Naive thymus-derived CD8-positive, alpha-beta T cell (primary cell): ENCODE data around the gene TP53BP2. TPM values are rescaled to one million over a fixed set of nuclear protein-coding genes. Genes with fewer than 3 reads are reported as not detected.

Experiments used
- polyA plus RNA-seq, 3 donors: library from polyadenylated mRNA; unstranded; fragments of 300-500 nt; fragmentation: Illumina TruSeq; gene quantifications; one replicate each; pipeline ENCODE4 v1.2.3, GENCODE V29; 2021
- total RNA-seq, 8 experiments: library from RNA in 2 of 8; stranded (reverse) in 2 of 8; gene quantifications; one replicate each; pipeline ENCODE4 v1.2.3 and lab custom pipeline; 2021 to 2026

TP53BP2 gene
- total and polyA plus RNA-seq, 5 experiments from 2014 or later = 7.4 to 46.2 (median 10.8) TPM

Other genes starting within 250 kb of the TP53BP2 start
- under 1 TPM in 1 of 2 experiments, not detected in 1; 0.21 TPM for gene CAPN8, start 180.2 kb downstream of the TP53BP2 start, total RNA-seq
- gene CAPN8, start 180.2 kb downstream of the TP53BP2 start, polyA plus RNA-seq = under 1 TPM in 1 of 3 donors, not detected in 2; 0.36 TPM
- 10 to 100 TPM; 70.0 to 72.2 TPM for gene CAPN2, start 133.4 kb downstream of the TP53BP2 start, total RNA-seq
- 100 to 1,000 TPM in 1 of 3 donors, 10 to 100 TPM in 2; 68.6 to 101 (median 83.7) TPM for gene CAPN2, start 133.4 kb downstream of the TP53BP2 start, polyA plus RNA-seq